NCI-H2029 (cell line): ENCODE data around the gene SLC10A6.
"Not testable (repeated sequence)": the region's sequence is repeated elsewhere in the genome, so short reads cannot be mapped to it uniquely, and the experiment has no call there.

Experiments used
- DNase-seq: peaks from one replicate; lab custom pipeline; 2025; lab: John Stamatoyannopoulos, UW

SLC10A6 gene

GRCh38 chr4:86848732-86849619 is at the start of gene SLC10A6:
SLC10A6 (minus strand) TSS chr4:86849384; CDS start chr4:86849115, 269 bp downstream.
- DNase-seq = no peak

- DNase-seq = no peak
Observed at GRCh38 chr4:86898562-86898961, 49.4 kb upstream of the SLC10A6 start.

- no peak for DNase-seq
Observed at GRCh38 chr4:86896596-86896995, 47.4 kb upstream of the SLC10A6 start.

GRCh38 chr4:86895692-86896488 is 46.7 kb upstream of the SLC10A6 start:
- peak; percentile 61 for DNase-seq

GRCh38 chr4:86894455-86894854 is 45.3 kb upstream of the SLC10A6 start:
- no peak for DNase-seq

- no peak for DNase-seq
Observed at GRCh38 chr4:86893136-86893535, 44.0 kb upstream of the SLC10A6 start.

GRCh38 chr4:86892636-86892960 is 43.4 kb upstream of the SLC10A6 start:
- DNase-seq = no peak

GRCh38 chr4:86891762-86892635 is 42.8 kb upstream of the SLC10A6 start, which contains the start of gene C4orf36:
C4orf36 (minus strand) TSS chr4:86892422; CDS start chr4:86891520, 902 bp downstream.
- DNase-seq = peak; percentile 37

GRCh38 chr4:86890790-86891189 is 41.6 kb upstream of the SLC10A6 start:
- no peak for DNase-seq

GRCh38 chr4:86879641-86880040 is 30.5 kb upstream of the SLC10A6 start:
- DNase-seq = no peak

- DNase-seq = no peak
Observed at GRCh38 chr4:86878640-86879039, 29.5 kb upstream of the SLC10A6 start.

GRCh38 chr4:86876894-86877685 is 27.9 kb upstream of the SLC10A6 start:
- DNase-seq = no peak

- DNase-seq = not testable (repeated sequence)
Observed at GRCh38 chr4:86875436-86875835, 26.3 kb upstream of the SLC10A6 start.

GRCh38 chr4:86872135-86872534 is 23.0 kb upstream of the SLC10A6 start:
- no peak for DNase-seq

- no peak for DNase-seq
Observed at GRCh38 chr4:86870442-86871069, 21.4 kb upstream of the SLC10A6 start.

- no peak for DNase-seq
Observed at GRCh38 chr4:86857341-86858052, 8.3 kb upstream of the SLC10A6 start.

- no peak for DNase-seq
Observed at GRCh38 chr4:86856896-86857295, 7.7 kb upstream of the SLC10A6 start.

- DNase-seq = peak; percentile 8
Observed at GRCh38 chr4:86855572-86855971, 6.4 kb upstream of the SLC10A6 start.

- no peak for DNase-seq
Observed at GRCh38 chr4:86853209-86853608, 4.0 kb upstream of the SLC10A6 start.

GRCh38 chr4:86848136-86848535 is 1.0 kb downstream of the SLC10A6 start:
- DNase-seq = no peak
